Endothelial cell (in vitro differentiated cells): ENCODE data around the gene AVPR1B. TPM values are rescaled to one million over a fixed set of nuclear protein-coding genes. Genes with fewer than 3 reads are reported as not detected.

Experiments
- DNase-seq: peaks from one replicate; pipeline ENCODE4 v3.0.0; 2021; ENCODE audit warnings: low spot score
- H3K27ac Mint-ChIP-seq: one replicate; pipeline ENCODE4 v1.8.0; 2021; ENCODE audit warnings: mixed read lengths, inconsistent platforms; ENCODE audit not compliant: unreplicated experiment
- H3K27me3 Mint-ChIP-seq: one replicate; pipeline ENCODE4 v1.8.0; 2021; ENCODE audit warnings: mild to moderate bottlenecking, moderate library complexity, mixed read lengths, inconsistent platforms; ENCODE audit not compliant: unreplicated experiment
- H3K36me3 Mint-ChIP-seq: one replicate; pipeline ENCODE4 v1.8.0; 2021; ENCODE audit warnings: mild to moderate bottlenecking, low read depth, mixed read lengths, inconsistent platforms; ENCODE audit not compliant: unreplicated experiment
- H3K4me1 Mint-ChIP-seq: one replicate; pipeline ENCODE4 v1.8.0; 2021; ENCODE audit warnings: mild to moderate bottlenecking, mixed read lengths, inconsistent platforms; ENCODE audit not compliant: unreplicated experiment
- H3K4me3 Mint-ChIP-seq: one replicate; pipeline ENCODE4 v1.8.0; 2021; ENCODE audit warnings: mild to moderate bottlenecking, mixed read lengths, inconsistent platforms; ENCODE audit not compliant: unreplicated experiment
- H3K9me3 Mint-ChIP-seq: one replicate; pipeline ENCODE4 v1.8.0; 2021; ENCODE audit warnings: mixed read lengths, inconsistent platforms; ENCODE audit not compliant: unreplicated experiment
- total RNA-seq: library from RNA; stranded (reverse); fragmentation: NEBNext Ultra II Directional; extraction: Animal tissue kit (Norgen Biotek cat#: 25700); gene quantifications from one replicate; pipeline ENCODE4 v1.2.1, GENCODE V29; 2021; ENCODE audit not compliant: unreplicated experiment
- TF ChIP-seq, protein P1 (sequence below): fragments of 200-600 bp; sonication (generic); IDR thresholded peaks from one replicate; pipeline ENCODE4 v1.5.0; 2021; ENCODE audit warnings: antibody characterized with exemption; ENCODE audit not compliant: unreplicated experiment

AVPR1B gene
- total RNA-seq, 1 donor from 2014 or later, result not detected

DNA sequence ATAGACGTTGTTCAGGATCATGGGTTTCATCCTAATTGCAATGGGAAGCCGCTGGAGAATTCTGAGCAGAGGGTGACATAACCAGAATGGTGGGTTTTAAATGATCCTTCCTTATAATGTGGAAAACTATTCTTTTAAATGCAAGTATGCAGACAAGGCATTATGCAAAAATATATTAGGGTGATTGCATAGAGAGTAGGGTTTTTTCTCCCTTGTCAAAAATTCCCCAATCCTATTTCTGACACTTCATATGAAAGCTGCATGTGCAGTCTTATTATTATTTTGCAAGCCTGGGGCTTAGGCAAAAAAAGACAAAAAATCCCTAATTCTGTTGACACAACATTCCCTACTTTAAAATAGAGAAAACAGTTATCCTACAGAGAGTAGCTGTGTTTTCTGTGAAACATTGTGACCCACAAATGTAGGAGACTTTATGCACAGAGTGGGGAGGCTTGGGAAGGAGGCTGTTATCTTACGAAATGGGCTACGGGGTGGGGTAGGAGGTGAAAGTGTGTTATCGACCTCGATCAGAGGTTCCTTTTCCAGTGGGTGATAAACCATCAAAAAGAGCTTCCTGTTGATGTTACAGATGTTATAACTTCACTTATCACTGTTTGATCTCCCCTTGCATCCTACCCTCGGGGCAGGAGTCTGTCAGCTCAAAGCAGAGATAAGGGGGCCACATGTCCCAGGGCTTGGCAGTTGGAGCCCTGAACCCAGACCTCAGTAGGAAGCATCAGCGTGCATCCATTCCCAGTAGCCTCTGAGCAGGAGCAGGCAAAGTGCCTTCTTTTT lies 37.0 kb downstream of the AVPR1B start:
- TF ChIP-seq, protein P1, sequence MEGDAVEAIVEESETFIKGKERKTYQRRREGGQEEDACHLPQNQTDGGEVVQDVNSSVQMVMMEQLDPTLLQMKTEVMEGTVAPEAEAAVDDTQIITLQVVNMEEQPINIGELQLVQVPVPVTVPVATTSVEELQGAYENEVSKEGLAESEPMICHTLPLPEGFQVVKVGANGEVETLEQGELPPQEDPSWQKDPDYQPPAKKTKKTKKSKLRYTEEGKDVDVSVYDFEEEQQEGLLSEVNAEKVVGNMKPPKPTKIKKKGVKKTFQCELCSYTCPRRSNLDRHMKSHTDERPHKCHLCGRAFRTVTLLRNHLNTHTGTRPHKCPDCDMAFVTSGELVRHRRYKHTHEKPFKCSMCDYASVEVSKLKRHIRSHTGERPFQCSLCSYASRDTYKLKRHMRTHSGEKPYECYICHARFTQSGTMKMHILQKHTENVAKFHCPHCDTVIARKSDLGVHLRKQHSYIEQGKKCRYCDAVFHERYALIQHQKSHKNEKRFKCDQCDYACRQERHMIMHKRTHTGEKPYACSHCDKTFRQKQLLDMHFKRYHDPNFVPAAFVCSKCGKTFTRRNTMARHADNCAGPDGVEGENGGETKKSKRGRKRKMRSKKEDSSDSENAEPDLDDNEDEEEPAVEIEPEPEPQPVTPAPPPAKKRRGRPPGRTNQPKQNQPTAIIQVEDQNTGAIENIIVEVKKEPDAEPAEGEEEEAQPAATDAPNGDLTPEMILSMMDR, result no peak
- Mint-ChIP-seq H3K4me3 (no peak overlapping the region), H3K27ac (no peak overlapping the region), H3K36me3 (no peaks in the 10 kb centered on the region), H3K4me1 (no peaks in the 10 kb centered on the region), H3K27me3 (no peaks in the 10 kb centered on the region), H3K9me3 (no peaks in the 10 kb centered on the region)
- no peak for DNase-seq

DNA sequence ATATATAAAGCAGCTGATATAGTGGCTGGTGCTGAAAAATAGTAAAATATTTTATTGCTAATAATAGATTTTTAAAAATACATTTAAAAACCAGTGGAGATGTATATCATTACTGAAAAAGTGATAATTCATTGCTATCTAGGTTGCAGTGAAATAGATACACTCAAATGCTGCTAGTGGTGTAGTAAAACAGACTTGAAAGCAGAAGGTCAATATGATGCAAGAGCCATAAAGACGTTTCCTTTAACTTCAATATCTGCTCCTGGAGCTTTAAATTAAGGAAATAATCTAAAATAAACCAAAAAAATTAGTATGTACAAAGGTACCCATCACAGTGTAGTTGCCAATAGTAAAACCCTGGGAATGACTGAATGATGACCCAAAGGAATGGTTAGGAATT lies 38.1 kb downstream of the AVPR1B start:
- H3K9me3 Mint-ChIP-seq, result no peaks in the 10 kb centered on the region
- no peak overlapping the region for H3K27ac Mint-ChIP-seq
- H3K4me1 Mint-ChIP-seq, result no peaks in the 10 kb centered on the region
- no peaks in the 10 kb centered on the region for H3K27me3 Mint-ChIP-seq
- no peak for DNase-seq
- H3K4me3 Mint-ChIP-seq, result no peak overlapping the region
- TF ChIP-seq, protein P1, result no peak
- no peaks in the 10 kb centered on the region for H3K36me3 Mint-ChIP-seq

DNA sequence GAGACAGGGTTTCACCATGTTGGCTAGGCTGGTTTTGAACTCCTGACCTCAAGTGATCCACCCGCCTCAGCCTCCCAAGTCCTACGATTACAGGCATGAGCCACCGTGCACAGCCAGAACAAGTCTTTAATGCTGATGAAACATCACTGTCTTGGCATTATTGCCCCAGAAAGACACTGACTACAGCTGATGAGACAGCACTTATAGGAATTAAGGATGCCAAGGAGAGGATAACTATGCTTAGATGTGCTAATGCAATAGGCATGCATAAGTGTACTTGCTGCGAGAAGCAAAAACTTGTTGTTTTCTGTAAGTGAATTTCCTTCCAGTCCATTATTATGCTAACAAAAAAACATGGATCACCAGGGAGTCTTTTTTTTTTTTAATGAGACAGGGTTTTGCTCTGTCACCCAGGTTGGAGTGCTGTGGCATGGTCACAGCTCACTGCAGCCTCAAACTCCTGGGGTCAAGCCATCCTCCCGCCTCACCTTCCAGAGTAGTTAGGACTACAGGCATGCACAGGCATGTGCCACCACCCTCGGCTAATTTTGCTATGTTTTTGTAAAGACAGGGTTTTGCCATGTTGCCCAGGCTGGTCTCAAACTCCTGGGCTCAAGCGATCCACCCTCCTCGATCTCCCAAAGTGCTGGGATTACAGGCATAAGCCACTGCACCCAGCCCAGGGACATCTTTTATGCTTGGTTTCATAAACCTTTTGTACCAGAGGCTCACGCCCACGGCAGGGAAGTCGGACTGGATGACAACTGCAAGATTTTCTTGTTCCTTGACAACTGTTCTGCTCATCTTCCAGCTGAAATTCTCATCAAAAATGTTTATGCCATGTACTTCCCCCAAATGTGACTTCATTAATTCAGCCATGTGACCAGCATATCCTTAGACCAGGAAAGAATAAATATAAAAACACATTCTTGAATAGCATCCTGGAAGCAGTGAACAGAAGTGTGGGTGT lies 41.1 kb downstream of the AVPR1B start:
- no peak overlapping the region for H3K27ac Mint-ChIP-seq
- TF ChIP-seq, protein P1, result no peak
- H3K27me3 Mint-ChIP-seq, result no peaks in the 10 kb centered on the region
- H3K9me3 Mint-ChIP-seq, result no peaks in the 10 kb centered on the region
- H3K4me1 Mint-ChIP-seq, result no peaks in the 10 kb centered on the region
- no peak for DNase-seq
- no peaks in the 10 kb centered on the region for H3K36me3 Mint-ChIP-seq
- H3K4me3 Mint-ChIP-seq, result no peak overlapping the region

DNA sequence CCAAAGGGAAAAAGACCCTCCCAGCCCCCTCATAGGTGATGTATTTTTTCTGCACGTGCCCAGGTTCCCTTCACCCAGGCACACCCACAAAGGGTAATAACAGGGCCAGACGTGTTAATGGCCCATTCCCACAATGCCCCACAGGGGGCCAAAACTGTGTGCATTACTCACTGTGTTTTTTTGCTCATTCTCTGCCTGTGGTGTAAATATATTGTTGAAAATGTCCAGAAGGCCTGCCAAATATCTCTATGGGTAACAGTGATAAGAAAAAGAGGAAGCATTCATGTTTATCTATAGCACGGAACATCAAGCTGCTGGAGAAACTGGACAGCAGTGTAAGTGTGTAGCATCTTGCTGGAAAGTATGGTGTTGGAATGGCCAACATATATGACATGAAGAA lies 42.3 kb downstream of the AVPR1B start:
- Mint-ChIP-seq H3K9me3 (no peaks in the 10 kb centered on the region), H3K4me3 (no peak overlapping the region), H3K4me1 (no peaks in the 10 kb centered on the region), H3K27me3 (no peaks in the 10 kb centered on the region), H3K36me3 (no peaks in the 10 kb centered on the region), H3K27ac (no peak overlapping the region)
- TF ChIP-seq, protein P1, result peak; percentile 31
- DNase-seq, result no peak
